Endothelial cell of hepatic sinusoid (primary cell): Measurements from ENCODE around the gene PTGS1.
"Not testable (repeated sequence)": the region's sequence is repeated elsewhere in the genome, so short reads cannot be mapped to it uniquely, and the experiment has no call there.

Experiments
- in situ Hi-C: cut with HindIII; loops from 2 replicates; pipeline ENCODE4 v1.10.0; 2017; ENCODE audit warnings: low sequenced_read_pairs

The PTGS1 gene

GRCh38 chr9:122346478-122347347 is 24.1 kb upstream of the PTGS1 start:
- in situ Hi-C loops: no loop called here

- in situ Hi-C loops: no loop called here
Observed at GRCh38 chr9:122347348-122348287, 23.2 kb upstream of the PTGS1 start.

- in situ Hi-C loops: no loop called here
Observed at GRCh38 chr9:122348288-122348777, 22.5 kb upstream of the PTGS1 start.

GRCh38 chr9:122348791-122349190 is 22.0 kb upstream of the PTGS1 start:
- in situ Hi-C loops: no loop called here

- in situ Hi-C loops: no loop called here
Observed at GRCh38 chr9:122349201-122349600, 21.6 kb upstream of the PTGS1 start.

- in situ Hi-C loops: loop anchor here (5.0 kb wide), 2 partner anchors 47 to 143 kb away; no protein-coding TSS in a partner anchor
Observed at GRCh38 chr9:122350577-122351355, 20.1 kb upstream of the PTGS1 start.

GRCh38 chr9:122354536-122355199 is 16.2 kb upstream of the PTGS1 start:
- in situ Hi-C loops: loop anchor here (5.0 kb wide), 2 partner anchors 43 to 147 kb away; no protein-coding TSS in a partner anchor

- in situ Hi-C loops: no loop called here
Observed at GRCh38 chr9:122355336-122355875, 15.4 kb upstream of the PTGS1 start.

- in situ Hi-C loops: no loop called here
Observed at GRCh38 chr9:122356627-122357026, 14.2 kb upstream of the PTGS1 start.

- in situ Hi-C loops: no loop called here
Observed at GRCh38 chr9:122360891-122361290, 9.9 kb upstream of the PTGS1 start.

GRCh38 chr9:122363131-122363530 is 7.7 kb upstream of the PTGS1 start:
- in situ Hi-C loops: not testable (repeated sequence)

GRCh38 chr9:122364117-122364782 is 6.6 kb upstream of the PTGS1 start:
- in situ Hi-C loops: no loop called here

- in situ Hi-C loops: no loop called here
Observed at GRCh38 chr9:122364783-122365150, 6.1 kb upstream of the PTGS1 start.

- in situ Hi-C loops: no loop called here
Observed at GRCh38 chr9:122366074-122366660, 4.7 kb upstream of the PTGS1 start.

- in situ Hi-C loops: no loop called here
Observed at GRCh38 chr9:122367065-122367464, 3.8 kb upstream of the PTGS1 start.

- in situ Hi-C loops: no loop called here
Observed at GRCh38 chr9:122367774-122368460, 2.9 kb upstream of the PTGS1 start.

- in situ Hi-C loops: no loop called here
Observed at GRCh38 chr9:122368642-122369041, 2.2 kb upstream of the PTGS1 start.

GRCh38 chr9:122370303-122370702 is 521 bp upstream of the PTGS1 start:
- in situ Hi-C loops: no loop called here
